Bronchial epithelial cell (primary cell): ENCODE data around the gene CD84. TPM values are rescaled to one million over a fixed set of nuclear protein-coding genes. Genes with fewer than 3 reads are reported as not detected.
"Not testable (repeated sequence)": the region's sequence is repeated elsewhere in the genome, so short reads cannot be mapped to it uniquely, and the experiment has no call there.

Source experiments
- DNase-seq: peaks from one replicate; pipeline ENCODE4 v3.0.0-alpha.2; 2010; ENCODE audit warnings: low read depth
- FAIRE-seq: peaks from 2 replicates; lab custom pipeline; 2011; peaks lifted over from hg19 to GRCh38; lab: Jason Lieb, UNC
- H3K27me3 ChIP-seq: 2 replicates; pipeline ENCODE4 v1.5.1; 2011; ENCODE audit warnings: low read length; ENCODE audit not compliant: control insufficient read depth, insufficient read depth
- H3K36me3 ChIP-seq: 2 replicates; pipeline ENCODE4 v1.5.1; 2011; ENCODE audit warnings: low read length; ENCODE audit not compliant: control insufficient read depth, insufficient read depth
- H3K4me3 ChIP-seq: 2 replicates; pipeline ENCODE4 v1.5.1; 2011; ENCODE audit warnings: mild to moderate bottlenecking, low read depth, low read length, control low read depth
- total RNA-seq: library from RNA; depleted of rRNA; stranded (reverse); fragments of >200 nt; gene quantifications from 2 replicates; pipeline ENCODE4 v1.2.1, GENCODE V29; 2014
- TF ChIP-seq, protein P1 (sequence below): IDR thresholded peaks from 2 replicates; pipeline ENCODE4 v1.5.1; 2011; ENCODE audit warnings: mild to moderate bottlenecking, moderate library complexity, low read length, control low read depth, inconsistent platforms; ENCODE audit not compliant: insufficient read depth, severe bottlenecking

Gene CD84
- total RNA-seq, 1 donor from 2014 or later, result not detected

DNA sequence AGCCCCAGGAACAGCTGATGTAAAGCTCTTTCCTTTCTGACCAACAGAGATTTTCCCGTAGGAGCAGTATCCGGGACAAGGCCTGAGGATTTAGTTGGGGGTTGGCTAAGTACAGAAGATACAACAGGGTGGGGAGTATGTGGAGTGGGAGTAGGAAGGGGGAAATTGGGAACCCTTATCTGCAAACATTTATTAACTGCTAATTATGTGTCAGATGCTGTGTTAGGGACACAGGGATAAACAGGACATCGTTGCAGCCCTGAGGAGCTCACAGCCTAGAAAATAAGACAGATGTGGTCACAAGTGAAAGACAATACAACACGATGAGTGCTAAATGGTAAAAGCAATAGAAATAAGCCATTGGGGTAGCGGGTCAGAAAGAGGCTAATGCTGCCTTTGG, 12.0 kb downstream of the CD84 start:
- DNase-seq (no peak), FAIRE-seq (no peak)
- H3K36me3 ChIP-seq, result no peaks in the 10 kb centered on the region
- TF ChIP-seq, protein P1, sequence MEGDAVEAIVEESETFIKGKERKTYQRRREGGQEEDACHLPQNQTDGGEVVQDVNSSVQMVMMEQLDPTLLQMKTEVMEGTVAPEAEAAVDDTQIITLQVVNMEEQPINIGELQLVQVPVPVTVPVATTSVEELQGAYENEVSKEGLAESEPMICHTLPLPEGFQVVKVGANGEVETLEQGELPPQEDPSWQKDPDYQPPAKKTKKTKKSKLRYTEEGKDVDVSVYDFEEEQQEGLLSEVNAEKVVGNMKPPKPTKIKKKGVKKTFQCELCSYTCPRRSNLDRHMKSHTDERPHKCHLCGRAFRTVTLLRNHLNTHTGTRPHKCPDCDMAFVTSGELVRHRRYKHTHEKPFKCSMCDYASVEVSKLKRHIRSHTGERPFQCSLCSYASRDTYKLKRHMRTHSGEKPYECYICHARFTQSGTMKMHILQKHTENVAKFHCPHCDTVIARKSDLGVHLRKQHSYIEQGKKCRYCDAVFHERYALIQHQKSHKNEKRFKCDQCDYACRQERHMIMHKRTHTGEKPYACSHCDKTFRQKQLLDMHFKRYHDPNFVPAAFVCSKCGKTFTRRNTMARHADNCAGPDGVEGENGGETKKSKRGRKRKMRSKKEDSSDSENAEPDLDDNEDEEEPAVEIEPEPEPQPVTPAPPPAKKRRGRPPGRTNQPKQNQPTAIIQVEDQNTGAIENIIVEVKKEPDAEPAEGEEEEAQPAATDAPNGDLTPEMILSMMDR, result no peak
- H3K4me3 ChIP-seq, result no peak overlapping the region
- no peaks in the 10 kb centered on the region for H3K27me3 ChIP-seq

DNA sequence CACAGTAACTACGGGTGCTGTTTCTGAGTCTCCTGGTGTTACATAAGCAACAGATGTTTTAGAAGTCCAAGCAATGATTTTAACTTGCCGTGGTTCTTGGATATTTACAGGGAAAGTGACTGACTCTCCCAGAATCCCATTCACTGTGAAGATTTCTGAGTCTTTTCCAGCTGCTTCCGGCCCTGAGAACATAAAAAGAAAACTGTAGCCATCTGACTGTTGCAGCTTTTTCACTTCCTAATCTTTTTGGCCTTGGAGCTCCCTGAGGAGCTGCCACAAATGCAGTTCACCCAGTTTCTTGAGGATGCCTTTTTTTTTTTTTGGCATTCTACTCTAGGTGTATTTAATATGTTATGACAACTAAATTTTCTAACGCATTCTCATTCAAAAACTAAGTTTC, 13.7 kb downstream of the CD84 start:
- no peaks in the 10 kb centered on the region for H3K36me3 ChIP-seq
- no peak overlapping the region for H3K4me3 ChIP-seq
- FAIRE-seq (no peak), DNase-seq (no peak)
- TF ChIP-seq, protein P1, result no peak
- no peaks in the 10 kb centered on the region for H3K27me3 ChIP-seq

DNA sequence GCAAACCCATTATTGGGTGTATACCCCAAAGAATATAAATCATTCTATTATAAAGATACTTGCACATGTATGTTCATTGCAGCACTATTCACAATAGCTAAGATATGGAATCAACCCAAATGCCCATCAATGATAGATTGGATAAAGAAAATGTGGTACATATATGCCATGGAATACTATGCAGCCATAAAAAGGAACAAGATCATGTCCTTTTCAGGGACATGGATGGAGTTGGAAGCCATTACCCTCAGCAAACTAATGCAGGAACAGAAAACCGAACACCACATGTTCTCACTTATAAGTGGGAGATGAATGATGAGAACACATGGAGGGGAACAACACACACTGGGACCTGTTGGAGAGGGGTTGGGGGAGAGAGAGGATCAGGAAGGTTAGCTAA, 16.1 kb downstream of the CD84 start:
- H3K36me3 ChIP-seq, FAIRE-seq, H3K4me3 ChIP-seq, DNase-seq, H3K27me3 ChIP-seq: not testable (repeated sequence)

DNA sequence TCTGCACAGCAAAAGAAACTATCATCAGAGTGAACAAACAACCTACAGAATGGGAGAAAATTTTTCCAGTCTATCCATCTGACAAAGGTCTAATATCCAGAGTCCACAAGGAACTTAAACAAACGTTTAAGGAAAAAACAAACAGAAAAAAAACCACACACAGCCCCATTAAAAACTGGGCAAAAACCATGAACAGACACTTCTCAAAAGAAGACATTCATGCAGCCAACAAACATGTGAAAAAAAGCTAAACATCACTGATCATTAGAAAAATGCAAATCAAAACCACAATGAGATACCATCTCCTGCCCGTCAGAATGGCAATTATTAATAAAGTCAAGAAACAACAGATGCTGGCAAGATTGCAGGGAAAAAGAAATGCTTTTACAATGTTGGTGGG, 16.6 kb downstream of the CD84 start:
- not testable (repeated sequence) for DNase-seq, H3K36me3 ChIP-seq, H3K27me3 ChIP-seq, FAIRE-seq, H3K4me3 ChIP-seq

DNA sequence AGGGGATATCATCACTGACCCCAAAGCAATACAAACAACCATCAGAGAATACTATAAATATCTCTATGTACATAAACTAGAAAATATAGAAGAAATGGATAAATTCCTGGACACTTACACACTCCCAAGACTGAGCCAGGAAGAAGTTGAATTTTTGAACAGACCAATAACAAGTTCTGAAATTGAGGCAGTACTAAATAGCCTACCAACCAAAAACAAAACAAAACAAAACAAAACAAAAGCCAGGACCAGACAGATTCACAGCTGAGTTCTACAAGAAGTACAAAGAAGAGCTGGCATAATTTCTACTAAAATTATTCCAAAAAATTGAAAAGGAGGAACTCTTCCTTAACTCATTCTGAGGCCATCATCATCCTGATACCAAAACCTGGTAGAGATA, 18.5 kb downstream of the CD84 start:
- TF ChIP-seq, protein P1, result no peak
- FAIRE-seq (no peak), DNase-seq (no peak)
- Histone ChIP-seq H3K4me3 (no peak overlapping the region), H3K27me3 (peaks cover 2% of the 10 kb centered on the region), H3K36me3 (no peaks in the 10 kb centered on the region)

DNA sequence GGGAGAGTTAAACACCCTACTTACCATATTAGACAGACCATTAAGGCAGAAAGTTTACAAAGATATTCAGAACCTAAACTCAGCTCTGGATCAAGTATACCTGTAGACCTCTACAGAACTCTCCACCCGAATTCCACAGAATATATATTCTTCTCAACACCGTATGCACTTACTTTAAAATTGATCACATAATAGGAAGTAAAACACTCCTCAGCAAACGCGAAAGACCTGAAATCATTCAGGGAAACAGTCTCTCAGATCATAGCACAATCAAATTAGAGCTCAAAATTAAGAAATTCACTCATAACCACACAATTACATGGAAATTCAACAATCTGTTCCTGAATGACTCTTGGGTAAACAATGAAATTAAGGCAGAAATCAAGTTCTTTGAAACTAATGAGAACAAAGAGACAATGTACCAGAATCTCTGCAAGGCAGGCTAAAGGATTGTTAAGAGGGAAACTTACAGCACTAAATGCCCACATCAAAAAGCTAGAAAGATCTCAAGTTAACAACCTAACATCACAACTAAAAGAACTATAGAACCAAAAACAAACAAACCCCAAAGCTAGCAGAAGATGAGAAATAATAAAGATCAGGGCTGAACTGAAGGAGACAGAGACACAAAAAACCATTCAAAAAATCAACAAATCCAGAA, 19.1 kb downstream of the CD84 start:
- Histone ChIP-seq H3K27me3 (peaks cover 2% of the 10 kb centered on the region), H3K4me3 (no peak overlapping the region), H3K36me3 (no peaks in the 10 kb centered on the region)
- DNase-seq (no peak), FAIRE-seq (no peak)
- TF ChIP-seq, protein P1, result no peak

DNA sequence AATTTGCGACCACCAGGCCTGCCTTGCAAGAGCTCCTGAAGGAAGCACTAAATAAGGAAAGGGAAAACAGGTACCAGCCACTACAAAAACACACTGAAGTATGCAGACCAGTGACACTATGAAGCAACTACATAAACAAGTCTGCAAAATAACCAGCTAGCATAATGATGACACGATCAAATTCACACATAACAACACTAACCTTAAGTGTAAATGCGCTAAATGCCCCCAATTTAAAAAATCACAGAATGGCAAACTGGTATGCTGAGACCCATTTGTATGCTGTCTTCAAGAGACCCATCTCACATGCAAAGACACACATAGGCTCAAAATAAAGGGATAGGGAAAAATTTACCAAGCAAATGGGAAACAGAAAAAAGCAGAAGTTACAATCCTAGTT, 19.9 kb downstream of the CD84 start:
- not testable (repeated sequence) for H3K4me3 ChIP-seq, DNase-seq, H3K36me3 ChIP-seq, H3K27me3 ChIP-seq, FAIRE-seq
